Airway epithelial cell (primary cell): ENCODE measurements around the gene RFC3. TPM values are rescaled to one million over a fixed set of nuclear protein-coding genes. Genes with fewer than 3 reads are reported as not detected.

Experiments used
- total RNA-seq: library from RNA; depleted of rRNA; stranded (reverse); fragments of >200 nt; gene quantifications from 2 replicates; pipeline ENCODE4 v1.2.3, GENCODE V29; 2015

The RFC3 gene
- total RNA-seq, result 26.2 and 28.8 TPM in 2 replicates

GRCh38 chr13:33817901-33818706, at the start of gene RFC3:
TSS of gene RFC3 (plus strand) at chr13:33818149. CDS start at chr13:33818179, 30 bp downstream.

